Liver (tissue), 3 donors: ENCODE measurements around the gene RABAC1.

Experiments used
- CTCF ChIP-seq: fragments of 150-350 bp; IDR thresholded peaks from 2 replicates; pipeline ENCODE4 v1.5.1; 2017; ENCODE audit warnings: improper control_type of control experiment, low read depth, low read length; ENCODE audit not compliant: missing input control
- FOXA2 ChIP-seq: IDR thresholded peaks from 2 replicates; pipeline ENCODE4 v1.6.1; 2016; ENCODE audit warnings: antibody characterized with exemption
- JUND ChIP-seq, 2 donors: IDR thresholded peaks; 2 replicates each; pipeline ENCODE4 v1.6.1; 2016; ENCODE audit warnings: antibody characterized with exemption in 2 of 2
- MAX ChIP-seq: IDR thresholded peaks from 2 replicates; pipeline ENCODE4 v1.6.1; 2016; ENCODE audit warnings: antibody characterized with exemption
- NR2F2 ChIP-seq: IDR thresholded peaks from 2 replicates; pipeline ENCODE4 v1.6.1; 2016; ENCODE audit warnings: antibody characterized with exemption
- RAD21 ChIP-seq, 2 donors: IDR thresholded peaks; 2 replicates each; pipeline ENCODE4 v1.6.1; 2016; ENCODE audit warnings: antibody characterized with exemption in 2 of 2, mild to moderate bottlenecking in 2 of 2
- REST ChIP-seq: IDR thresholded peaks from 2 replicates; pipeline ENCODE4 v1.6.1; 2016; ENCODE audit warnings: antibody characterized with exemption, mild to moderate bottlenecking
- TAF1 ChIP-seq: conservative IDR thresholded peaks from 2 replicates; pipeline ENCODE4 v1.6.1; 2016; ENCODE audit warnings: antibody characterized with exemption, mild to moderate bottlenecking
- YY1 ChIP-seq: IDR thresholded peaks from 2 replicates; pipeline ENCODE4 v1.6.1; 2016; ENCODE audit warnings: antibody characterized with exemption, mild to moderate bottlenecking
- ZBTB33 ChIP-seq: IDR thresholded peaks from 2 replicates; pipeline ENCODE4 v1.6.1; 2016; ENCODE audit warnings: antibody characterized with exemption
- donor health status: healthy.
- donor health status: healthy.

- no peak for TF ChIP-seq CTCF
- TF ChIP-seq YY1 = no peak
- TF ChIP-seq RAD21 (IDR thresholded peaks at IDR 0.05) = no peak
- TF ChIP-seq ZBTB33 = no peak
- no peak for TF ChIP-seq REST
- TF ChIP-seq FOXA2 = no peak
- no peak for TF ChIP-seq TAF1
- TF ChIP-seq NR2F2 = no peak
- no peak for TF ChIP-seq MAX
- TF ChIP-seq JUND (IDR thresholded peaks at IDR 0.05) = no peak
These were observed 12.0 kb downstream of the RABAC1 start for GRCh38 chr19:41947091-41947490.
